IMR-90 (cell line): Measurements from ENCODE around the gene FTL. TPM values are rescaled to one million over a fixed set of nuclear protein-coding genes. Genes with fewer than 3 reads are reported as not detected.

Experiments used
- ATAC-seq: fragments of 200-7000 bp; cut with Tn5 transposase; 2 replicates; pipeline ENCODE4 v1.9.1; 2020; ENCODE audit warnings: low read depth, mild to moderate bottlenecking, moderate library complexity
- BruUV-seq: library from RNA; stranded (reverse); fragments of 400-500 nt; replicated peaks from 2 replicates; lab custom pipeline; 2021; lab: Mats Ljungman, UMichigan
- CTCF ChIA-PET: fragments of 300-600 bp; formaldehyde crosslinking; extraction: SDS; loops from one replicate; lab custom pipeline; 2021; ENCODE audit warnings: antibody characterized with exemption; lab: Yijun Ruan, JAX
- POLR2A ChIA-PET: fragments of 300-600 bp; sonication (Branson Sonifier 250); formaldehyde crosslinking; loops from one replicate; lab custom pipeline; 2022; ENCODE audit warnings: antibody characterized with exemption; ENCODE audit not compliant: unreplicated experiment; lab: Charles Lee
- DNase-seq: peaks from one replicate; pipeline ENCODE4 v3.0.0; 2013
- H2AFZ ChIP-seq: replicated peaks from 2 replicates; pipeline ENCODE3; 2013; ENCODE audit warnings: low read length, mild to moderate bottlenecking; ENCODE audit not compliant: poor library complexity
- H2AK5ac ChIP-seq: 2 replicates; pipeline ENCODE4 v1.6.1; 2013; ENCODE audit warnings: low read depth, low read length, inconsistent platforms
- H2AK9ac ChIP-seq: replicated peaks from 2 replicates; pipeline ENCODE3; 2013; ENCODE audit warnings: mild to moderate bottlenecking, low read depth, low read length, moderate library complexity; ENCODE audit not compliant: poor library complexity
- H2BK120ac ChIP-seq: 2 replicates; pipeline ENCODE4 v1.6.1; 2013; ENCODE audit warnings: low read depth, low read length, inconsistent platforms
- H2BK15ac ChIP-seq: 3 replicates; pipeline ENCODE4 v1.6.1; 2013; ENCODE audit warnings: low read depth, low read length, inconsistent platforms
- H2BK20ac ChIP-seq: 2 replicates; pipeline ENCODE4 v1.6.1; 2013; ENCODE audit warnings: low read depth, mild to moderate bottlenecking, inconsistent platforms, low read length, moderate library complexity
- H2BK5ac ChIP-seq: 2 replicates; pipeline ENCODE4 v1.6.1; 2013; ENCODE audit warnings: mild to moderate bottlenecking, low read depth, low read length, inconsistent platforms; ENCODE audit not compliant: poor library complexity, severe bottlenecking
- H3K14ac ChIP-seq: replicated peaks from 2 replicates; pipeline ENCODE4 v1.6.1; 2013; ENCODE audit warnings: low read depth, low read length, inconsistent platforms
- H3K18ac ChIP-seq: 2 replicates; pipeline ENCODE4 v1.6.1; 2013; ENCODE audit warnings: low read depth, low read length, control low read depth
- H3K23ac ChIP-seq: 2 replicates; pipeline ENCODE4 v1.6.1; 2013; ENCODE audit warnings: low read depth, low read length, inconsistent platforms
- H3K27ac ChIP-seq: 2 replicates; pipeline ENCODE4 v1.5.1; 2013; ENCODE audit warnings: mild to moderate bottlenecking, control low read depth, low read length; ENCODE audit not compliant: insufficient read depth
- H3K27me3 ChIP-seq: 2 replicates; pipeline ENCODE4 v1.6.1; 2013; ENCODE audit warnings: low read length; ENCODE audit not compliant: control insufficient read depth, insufficient read depth
- H3K36me3 ChIP-seq: 2 replicates; pipeline ENCODE4 v1.6.1; 2013; ENCODE audit warnings: low read length, mixed read lengths; ENCODE audit not compliant: control insufficient read depth, insufficient read depth
- H3K4ac ChIP-seq: 2 replicates; pipeline ENCODE4 v1.6.1; 2013; ENCODE audit warnings: low read depth, low read length, inconsistent platforms
- H3K4me1 ChIP-seq: 2 replicates; pipeline ENCODE4 v1.6.1; 2013; ENCODE audit warnings: low read length, mixed read lengths; ENCODE audit not compliant: control insufficient read depth, insufficient read depth
- H3K4me2 ChIP-seq: 2 replicates; pipeline ENCODE4 v1.6.1; 2013; ENCODE audit warnings: low read depth, mild to moderate bottlenecking, control low read depth, low read length, moderate library complexity
- H3K4me3 ChIP-seq: 2 replicates; pipeline ENCODE4 v1.5.1; 2013; ENCODE audit warnings: low read depth, mild to moderate bottlenecking, control low read depth, low read length, moderate library complexity; ENCODE audit not compliant: insufficient read depth
- H3K56ac ChIP-seq: 2 replicates; pipeline ENCODE4 v1.6.1; 2013; ENCODE audit warnings: low read length, inconsistent platforms; ENCODE audit not compliant: insufficient read depth; ENCODE audit errors: extremely low read depth
- H3K79me1 ChIP-seq, 2 experiments: 2 replicates each; pipeline ENCODE4 v1.6.1; 2013; ENCODE audit warnings: low read length in 2 of 2, inconsistent platforms in 1 of 2, low read depth in 1 of 2
- H3K9ac ChIP-seq: 2 replicates; pipeline ENCODE4 v1.6.1; 2013; ENCODE audit warnings: low read depth, low read length, control low read depth
- H3K9me1 ChIP-seq: 2 replicates; pipeline ENCODE4 v1.6.1; 2013; ENCODE audit warnings: low read length, inconsistent platforms; ENCODE audit not compliant: insufficient read depth
- H3K9me3 ChIP-seq: 2 replicates; pipeline ENCODE4 v1.6.1; 2013; ENCODE audit warnings: low read length; ENCODE audit not compliant: control insufficient read depth, insufficient read depth
- H4K20me1 ChIP-seq: 2 replicates; pipeline ENCODE4 v1.6.1; 2013; ENCODE audit warnings: low read length, inconsistent platforms; ENCODE audit not compliant: insufficient read depth
- H4K5ac ChIP-seq: 2 replicates; pipeline ENCODE4 v1.6.1; 2013; ENCODE audit warnings: mild to moderate bottlenecking, low read depth, low read length, control low read depth
- H4K8ac ChIP-seq, 2 experiments: 2 replicates each; pipeline ENCODE4 v1.6.1; 2013; ENCODE audit warnings: low read depth in 2 of 2, low read length in 2 of 2, control low read depth in 1 of 2, inconsistent platforms in 1 of 2
- H4K91ac ChIP-seq: 2 replicates; pipeline ENCODE4 v1.6.1; 2013; ENCODE audit warnings: low read depth, low read length, inconsistent platforms; ENCODE audit not compliant: insufficient read depth
- BHLHE40 ChIP-seq: fragments of 150-350 bp; IDR thresholded peaks from 2 replicates; pipeline ENCODE4 v1.6.1; 2016; ENCODE audit warnings: mild to moderate bottlenecking, low read depth, low read length
- CEBPB ChIP-seq: IDR thresholded peaks from 2 replicates; pipeline ENCODE4 v1.6.1; 2012; ENCODE audit warnings: low read depth, low read length, improper control_type of control experiment
- MAFK ChIP-seq: IDR thresholded peaks from 2 replicates; pipeline ENCODE4 v1.6.1; 2012; ENCODE audit warnings: low read depth, low read length, improper control_type of control experiment
- MAZ ChIP-seq: IDR thresholded peaks from 2 replicates; pipeline ENCODE4 v1.6.1; 2012; ENCODE audit warnings: low read depth, mild to moderate bottlenecking, low read length, improper control_type of control experiment, moderate library complexity, borderline replicate concordance
- MXI1 ChIP-seq: IDR thresholded peaks from 2 replicates; pipeline ENCODE4 v1.6.1; 2012; ENCODE audit warnings: low read depth, mild to moderate bottlenecking, low read length, moderate library complexity, borderline replicate concordance
- NFE2L2 ChIP-seq: fragments of 150-350 bp; IDR thresholded peaks from 2 replicates; pipeline ENCODE4 v1.6.1; 2016; ENCODE audit warnings: low read depth, mild to moderate bottlenecking, low read length
- POLR2A ChIP-seq: IDR thresholded peaks from 2 replicates; pipeline ENCODE4 v1.6.1; 2012; ENCODE audit warnings: mild to moderate bottlenecking, low read depth, low read length
- RAD21 ChIP-seq: IDR thresholded peaks from 2 replicates; pipeline ENCODE4 v1.6.1; 2012; ENCODE audit warnings: low read length, improper control_type of control experiment
- RFX5 ChIP-seq: IDR thresholded peaks from 2 replicates; pipeline ENCODE4 v1.8.0; 2012; ENCODE audit warnings: low read depth, mild to moderate bottlenecking, low read length, moderate library complexity
- SMC3 ChIP-seq: fragments of 150-350 bp; IDR thresholded peaks from 2 replicates; pipeline ENCODE4 v1.6.1; 2016; ENCODE audit warnings: low read depth, mild to moderate bottlenecking, antibody characterized with exemption, low read length, moderate library complexity
- WGBS, 2 experiments: methylation state at CpG; one replicate each; pipeline versions ENCODE4 v1.1.5 to v1.1.7; 2013; ENCODE audit warnings: missing lambda C conversion rate in 2 of 2; ENCODE audit not compliant: insufficient read length in 1 of 2; ENCODE audit errors: extremely low coverage in 2 of 2; 5-methylcytosine and 5-hydroxymethylcytosine counted together
- dilution Hi-C: fragments of 300-500 bp; cut with HindIII; formaldehyde crosslinking; loops from one replicate; pipeline ENCODE4 v1.14.3; 2018; ENCODE audit warnings: low sequenced_read_pairs; ENCODE audit not compliant: unreplicated experiment
- in situ Hi-C: fragments of 300-500 bp; cut with MboI; formaldehyde crosslinking; loops from 3 replicates; pipeline ENCODE4 v1.14.3; 2019; ENCODE audit warnings: low sequenced_read_pairs, inconsistent platforms, mixed read lengths
- intact Hi-C: fragments of 100-400 bp; cut with micrococcal nuclease; formaldehyde crosslinking; loops from 2 replicates; pipeline ENCODE4 v1.10.0; 2022
- polyA plus RNA-seq, 3 experiments: library from polyadenylated mRNA; depleted of rRNA; stranded (reverse); fragments of >200 nt; gene quantifications; 2 replicates each; pipeline ENCODE4 v1.2.3, GENCODE V29; 2012; ENCODE audit warnings: low replicate concordance in 1 of 3
- total RNA-seq: library from RNA; depleted of rRNA; stranded (reverse); fragments of >200 nt; gene quantifications from 2 replicates; pipeline ENCODE4 v1.2.3, GENCODE V29; 2012
- TF ChIP-seq, protein P1 (sequence below): fragments of 150-350 bp; IDR thresholded peaks from 2 replicates; pipeline ENCODE4 v1.6.1; 2017; ENCODE audit warnings: mild to moderate bottlenecking, antibody characterized with exemption, low read length, low read depth
- TF ChIP-seq, protein P2 (sequence below): fragments of 150-350 bp; IDR thresholded peaks from 2 replicates; pipeline ENCODE4 v1.6.1; 2016; ENCODE audit warnings: low read depth, mild to moderate bottlenecking, low read length, moderate library complexity, borderline replicate concordance

The FTL gene
- total and polyA plus RNA-seq, 2 of the 4 experiments (the other 2 are of a cell fraction) = 1,057 to 2,944 TPM

DNA sequence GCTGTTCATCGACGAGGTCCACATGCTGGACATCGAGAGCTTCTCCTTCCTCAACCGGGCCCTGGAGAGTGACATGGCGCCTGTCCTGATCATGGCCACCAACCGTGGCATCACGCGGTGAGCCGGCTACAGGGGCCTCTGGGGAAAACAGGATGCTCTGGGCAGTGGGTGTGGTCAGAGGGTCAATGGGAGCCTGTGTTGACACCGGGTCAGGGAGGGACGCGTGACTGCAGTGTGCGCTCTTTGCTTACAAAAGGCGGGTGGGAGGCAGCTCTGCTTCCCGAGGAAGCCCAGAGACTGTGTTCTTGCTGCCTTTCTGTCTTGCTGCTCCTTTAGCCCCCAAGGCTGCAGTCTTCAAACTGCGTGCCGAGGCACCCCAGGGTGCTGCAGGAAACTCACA is 46.1 kb downstream of the FTL start:
- H3K14ac ChIP-seq = no peak overlapping the region
- no peak overlapping the region for H3K4ac ChIP-seq
- H4K8ac ChIP-seq = no peak overlapping the region
- H3K4me3 ChIP-seq = no peak overlapping the region
- no peak overlapping the region for H2AFZ ChIP-seq
- H4K91ac ChIP-seq = no peak overlapping the region
- no peak overlapping the region for H2BK120ac ChIP-seq
- DNase-seq (no peak), ATAC-seq (no peak)
- no peak overlapping the region for H3K27ac ChIP-seq
- peaks cover 2% of the 10 kb centered on the region; the same call in 1 of the 2 replicates for H3K9me1 ChIP-seq
- in situ Hi-C loops = no loop called here
- H3K9me3 ChIP-seq = no peaks in the 10 kb centered on the region
- intact Hi-C loops = no loop called here
- no peak overlapping the region for H3K18ac ChIP-seq
- H3K27me3 ChIP-seq = no peaks in the 10 kb centered on the region
- no peak overlapping the region for H3K9ac ChIP-seq
- no peaks in the 10 kb centered on the region for H3K4me1 ChIP-seq
- H2BK5ac ChIP-seq = no peak overlapping the region
- no peak overlapping the region for H3K23ac ChIP-seq
- no peak overlapping the region for H3K4me2 ChIP-seq
- no peak overlapping the region for H2BK20ac ChIP-seq
- H2BK15ac ChIP-seq = no peak overlapping the region
- H2AK9ac ChIP-seq = no peak overlapping the region
- WGBS, 2 experiments = no CpG with 5 or more reads among the region's 17 CpGs
- no peaks in the 10 kb centered on the region; the same call in 1 of the 2 replicates for H4K20me1 ChIP-seq
- no TSS peak for BruUV-seq
- no peak overlapping the region for H2AK5ac ChIP-seq
- peaks cover 0 to 3% of the 10 kb centered on the region in 2 experiments; a peak in 1 of 4 replicates for H3K79me1 ChIP-seq
- CTCF ChIA-PET = no interaction called here
- TF ChIP-seq MXI1 = no peak
- TF ChIP-seq SMC3 = no peak
- no peak for TF ChIP-seq RAD21
- TF ChIP-seq, protein P1, sequence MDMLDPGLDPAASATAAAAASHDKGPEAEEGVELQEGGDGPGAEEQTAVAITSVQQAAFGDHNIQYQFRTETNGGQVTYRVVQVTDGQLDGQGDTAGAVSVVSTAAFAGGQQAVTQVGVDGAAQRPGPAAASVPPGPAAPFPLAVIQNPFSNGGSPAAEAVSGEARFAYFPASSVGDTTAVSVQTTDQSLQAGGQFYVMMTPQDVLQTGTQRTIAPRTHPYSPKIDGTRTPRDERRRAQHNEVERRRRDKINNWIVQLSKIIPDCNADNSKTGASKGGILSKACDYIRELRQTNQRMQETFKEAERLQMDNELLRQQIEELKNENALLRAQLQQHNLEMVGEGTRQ = no peak
- no peak for TF ChIP-seq MAFK
- TF ChIP-seq CEBPB = no peak
- no peak for TF ChIP-seq NFE2L2
- TF ChIP-seq MAZ = no peak
- no peak for TF ChIP-seq BHLHE40
- TF ChIP-seq RFX5 = no peak
- TF ChIP-seq, protein P2, sequence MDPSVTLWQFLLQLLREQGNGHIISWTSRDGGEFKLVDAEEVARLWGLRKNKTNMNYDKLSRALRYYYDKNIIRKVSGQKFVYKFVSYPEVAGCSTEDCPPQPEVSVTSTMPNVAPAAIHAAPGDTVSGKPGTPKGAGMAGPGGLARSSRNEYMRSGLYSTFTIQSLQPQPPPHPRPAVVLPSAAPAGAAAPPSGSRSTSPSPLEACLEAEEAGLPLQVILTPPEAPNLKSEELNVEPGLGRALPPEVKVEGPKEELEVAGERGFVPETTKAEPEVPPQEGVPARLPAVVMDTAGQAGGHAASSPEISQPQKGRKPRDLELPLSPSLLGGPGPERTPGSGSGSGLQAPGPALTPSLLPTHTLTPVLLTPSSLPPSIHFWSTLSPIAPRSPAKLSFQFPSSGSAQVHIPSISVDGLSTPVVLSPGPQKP = no peak
- TF ChIP-seq POLR2A = no peak
- dilution Hi-C loops = no loop called here
- POLR2A ChIA-PET = no interaction called here
- peaks cover 67% of the 10 kb centered on the region for H3K36me3 ChIP-seq
- no peak overlapping the region for H3K56ac ChIP-seq
- H4K5ac ChIP-seq = no peak overlapping the region
